BLaER1 treated with 17β-estradiol and CSF1 and Interleukin-3, amounts not matched to agents 10 nM and 100 nM (cell line): Measurements from ENCODE around the gene DNAJC5.
A peak's percentile ranks its signal among the peaks of the same experiment; 100 is the strongest.
"Not testable (repeated sequence)": the region's sequence is repeated elsewhere in the genome, so short reads cannot be mapped to it uniquely, and the experiment has no call there.

Experiments used
- H3K27ac ChIP-seq, 11 experiments: shearing (Covaris generic); formaldehyde crosslinking; 2 replicates each; pipeline ENCODE4 v1.8.1; 2022
- H3K27me3 ChIP-seq, 11 experiments: shearing (Covaris generic); formaldehyde crosslinking; 2 replicates each; pipeline ENCODE4 v1.8.1; 2022
- H3K36me3 ChIP-seq, 11 experiments: shearing (Covaris generic); formaldehyde crosslinking; 2 replicates each; pipeline ENCODE4 v1.8.1; 2022
- H3K4me1 ChIP-seq, 10 experiments: shearing (Covaris generic); formaldehyde crosslinking; 2 replicates each; pipeline ENCODE4 v1.8.1; 2022
- H3K4me2 ChIP-seq, 11 experiments: shearing (Covaris generic); formaldehyde crosslinking; 2 replicates each; pipeline ENCODE4 v1.8.1; 2022
- H3K4me3 ChIP-seq, 10 experiments: shearing (Covaris generic); formaldehyde crosslinking; 2 replicates each; pipeline ENCODE4 v1.8.1; 2022
- H3K9ac ChIP-seq, 11 experiments: shearing (Covaris generic); formaldehyde crosslinking; 2 replicates each; pipeline ENCODE4 v1.8.1; 2022
- H3K9me3 ChIP-seq, 11 experiments: shearing (Covaris generic); formaldehyde crosslinking; replicated peaks in 1 of 11; 2 replicates each; pipeline ENCODE4 v1.8.1; 2022
- H4K20me1 ChIP-seq, 11 experiments: shearing (Covaris generic); formaldehyde crosslinking; 2 replicates each; pipeline ENCODE4 v1.8.1; 2022
- Cebpa-rat ChIP-seq, 11 experiments: shearing (Covaris generic); IDR thresholded peaks; 2 replicates each; pipeline ENCODE4 v1.8.1; 2022

Gene DNAJC5

GRCh38 chr20:63957690-63958441 is 62.9 kb downstream of the DNAJC5 start:
- H3K4me2 ChIP-seq = peak overlapping the region; percentile 95 to 100 (median 99)
- H3K9ac ChIP-seq = peak overlapping the region in 10 of 11 experiments; percentile 54 to 99 (median 92); a peak in 17 of 22 replicates
- H3K4me3 ChIP-seq = peak overlapping the region in 8 of 10 experiments; percentile 61 to 98 (median 86); a peak in 12 of 20 replicates

GRCh38 chr20:63958471-63958870 is 63.5 kb downstream of the DNAJC5 start:
- peak overlapping the region in 5 of 11 experiments; percentile 15 to 72 (median 57); a peak in 7 of 22 replicates for H3K9ac ChIP-seq
- H3K4me1 ChIP-seq = peaks cover 37 to 53% (median 46%) of the 10 kb centered on the region in 10 experiments
- peaks cover 16 to 51% (median 22%) of the 10 kb centered on the region in 11 experiments for H4K20me1 ChIP-seq
- peaks cover 0 to 5% (median 0%) of the 10 kb centered on the region in 11 experiments; a peak in 4 of 22 replicates for H3K9me3 ChIP-seq
- TF ChIP-seq Cebpa-rat (IDR thresholded peaks at IDR 0.05) = no peak
- H3K27ac ChIP-seq = peak overlapping the region in 7 of 11 experiments; percentile 10 to 97 (median 53); a peak in 11 of 22 replicates
- H3K36me3 ChIP-seq = peaks cover 25 to 50% (median 43%) of the 10 kb centered on the region in 11 experiments
- no peak overlapping the region for H3K4me3 ChIP-seq
- peak overlapping the region; percentile 7 to 100 (median 98); a peak in 17 of 22 replicates for H3K4me2 ChIP-seq
- no peaks in the 10 kb centered on the region for H3K27me3 ChIP-seq

More at GRCh38 chr20:63957690-63958441, 62.9 kb downstream of the DNAJC5 start:
- Histone ChIP-seq H3K9me3 (no peaks in the 10 kb centered on the region; a peak in 1 of 22 replicates), H4K20me1 (peaks cover 23 to 57% (median 28%) of the 10 kb centered on the region in 11 experiments), H3K36me3 (peaks cover 19 to 44% (median 37%) of the 10 kb centered on the region in 11 experiments), H3K27me3 (no peaks in the 10 kb centered on the region), H3K4me1 (peaks cover 43 to 59% (median 52%) of the 10 kb centered on the region in 10 experiments), H3K27ac (peak overlapping the region in 10 of 11 experiments; percentile 52 to 97 (median 82); a peak in 18 of 22 replicates)
- peak in 1 of 11 experiments; percentile 53; a peak in 1 of 22 replicates for TF ChIP-seq Cebpa-rat (IDR thresholded peaks at IDR 0.05)

GRCh38 chr20:63958964-63959698 is 64.2 kb downstream of the DNAJC5 start:
- Histone ChIP-seq H3K4me2 (peak overlapping the region in 9 of 11 experiments; percentile 95 to 100 (median 98); a peak in 11 of 22 replicates), H3K27ac (peak overlapping the region in 7 of 11 experiments; percentile 10 to 97 (median 53); a peak in 11 of 22 replicates), H3K27me3 (no peaks in the 10 kb centered on the region), H3K4me3 (no peak overlapping the region), H3K4me1 (peaks cover 30 to 46% (median 39%) of the 10 kb centered on the region in 10 experiments), H3K9ac (peak overlapping the region in 5 of 11 experiments; percentile 15 to 72 (median 57); a peak in 6 of 22 replicates), H3K36me3 (peaks cover 31 to 57% (median 49%) of the 10 kb centered on the region in 11 experiments), H4K20me1 (peaks cover 10 to 45% (median 16%) of the 10 kb centered on the region in 11 experiments), H3K9me3 (peaks cover 0 to 12% (median 4%) of the 10 kb centered on the region in 11 experiments; a peak in 13 of 22 replicates)
- TF ChIP-seq Cebpa-rat (IDR thresholded peaks at IDR 0.05) = no peak

GRCh38 chr20:63959699-63960075 is 64.8 kb downstream of the DNAJC5 start:
- no peak for TF ChIP-seq Cebpa-rat (IDR thresholded peaks at IDR 0.05)
- Histone ChIP-seq H3K9ac (no peak overlapping the region), H3K4me1 (peaks cover 25 to 40% (median 34%) of the 10 kb centered on the region in 10 experiments), H3K36me3 (peaks cover 37 to 62% (median 55%) of the 10 kb centered on the region in 11 experiments), H4K20me1 (peaks cover 4 to 39% (median 10%) of the 10 kb centered on the region in 11 experiments), H3K27me3 (no peaks in the 10 kb centered on the region), H3K4me3 (no peak overlapping the region), H3K4me2 (no peak overlapping the region), H3K9me3 (peaks cover 5 to 17% (median 10%) of the 10 kb centered on the region in 11 experiments; a peak in 16 of 22 replicates), H3K27ac (peak overlapping the region in 1 of 11 experiments; percentile 90; a peak in 2 of 22 replicates)

- not testable (repeated sequence) for H3K4me2 ChIP-seq, H3K27ac ChIP-seq, H3K4me3 ChIP-seq, H3K27me3 ChIP-seq, H3K9ac ChIP-seq
- Histone ChIP-seq H3K4me1 (peaks cover 21 to 31% (median 29%) of the 10 kb centered on the region in 10 experiments), H4K20me1 (peaks cover 0 to 28% (median 0%) of the 10 kb centered on the region in 11 experiments; a peak in 3 of 22 replicates), H3K36me3 (peaks cover 38 to 64% (median 55%) of the 10 kb centered on the region in 11 experiments), H3K9me3 (peaks cover 6 to 21% (median 14%) of the 10 kb centered on the region in 11 experiments; a peak in 20 of 22 replicates)
These were observed 66.0 kb downstream of the DNAJC5 start for GRCh38 chr20:63960654-63961621.

GRCh38 chr20:63961664-63962425 is 66.9 kb downstream of the DNAJC5 start:
- Histone ChIP-seq H3K27ac (no peak overlapping the region), H4K20me1 (peaks cover 0 to 28% (median 0%) of the 10 kb centered on the region in 11 experiments; a peak in 3 of 22 replicates), H3K4me3 (no peak overlapping the region), H3K36me3 (peaks cover 47 to 73% (median 65%) of the 10 kb centered on the region in 11 experiments), H3K9ac (no peak overlapping the region), H3K27me3 (no peaks in the 10 kb centered on the region), H3K4me1 (peaks cover 20 to 28% (median 26%) of the 10 kb centered on the region in 10 experiments), H3K4me2 (no peak overlapping the region), H3K9me3 (peaks cover 15 to 30% (median 23%) of the 10 kb centered on the region in 11 experiments)
- TF ChIP-seq Cebpa-rat (IDR thresholded peaks at IDR 0.05) = no peak
